ENCODE data around the gene TEX19.

GRCh38 chr17:82403662-82404660 lies 44.9 kb downstream of the TEX19 start:
- TF ChIP-seq CTCF (IDR thresholded peaks at IDR 0.05 in 2 of 3, conservative IDR thresholded peaks at IDR 0.05 in 1 of 3; ENCODE audit: control insufficient read depth in 2 of 3, extremely low read depth in 1 of 3, insufficient read depth in 1 of 3, low read depth in 3 of 3, low read length in 3 of 3) (no peak), YY1 (IDR thresholded peaks at IDR 0.05; ENCODE audit: low read depth, low read length) (no peak), ASH2L (IDR thresholded peaks at IDR 0.05; ENCODE audit: borderline replicate concordance, low read depth) (no peak), NFYB (IDR thresholded peaks at IDR 0.05; ENCODE audit: insufficient read depth, low read depth, low read length) (no peak), EZH2 (IDR thresholded peaks at IDR 0.05; ENCODE audit: borderline replicate concordance, control insufficient read depth, low read depth, low read length) (no peak), JUND (IDR thresholded peaks at IDR 0.05; ENCODE audit: low read depth, low read length) (no peak), SPI1 (IDR thresholded peaks at IDR 0.05; ENCODE audit: borderline replicate concordance, insufficient read depth, low read depth, low read length) (no peak), GABPA (IDR thresholded peaks at IDR 0.05; ENCODE audit: low read depth) (no peak), RAD21 (IDR thresholded peaks at IDR 0.05; ENCODE audit: insufficient read depth, low read depth, low read length) (no peak), ZZZ3 (IDR thresholded peaks at IDR 0.05; ENCODE audit: control insufficient read depth, insufficient read length, low read depth) (no peak), MAX (IDR thresholded peaks at IDR 0.05; ENCODE audit: low read depth, low read length) (no peak)
